KMS-11 (cell line): ENCODE data around the gene LSAMP.

Experiments used
- H2AFZ ChIP-seq: fragments of 200-600 bp; sonication (generic); 2 replicates; pipeline ENCODE4 v1.6.1; 2016; ENCODE audit warnings: antibody characterized with exemption, mixed run types, low read depth
- H3K27ac ChIP-seq: fragments of 200-600 bp; sonication (generic); 2 replicates; pipeline ENCODE4 v1.6.1; 2016; ENCODE audit warnings: mild to moderate bottlenecking, mixed run types
- H3K27me3 ChIP-seq: fragments of 200-600 bp; sonication (generic); 2 replicates; pipeline ENCODE4 v1.6.1; 2017; ENCODE audit warnings: mild to moderate bottlenecking, low read depth, mixed run types, moderate library complexity; ENCODE audit not compliant: insufficient read depth
- H3K36me3 ChIP-seq: fragments of 200-600 bp; sonication (generic); 2 replicates; pipeline ENCODE4 v1.6.1; 2017; ENCODE audit warnings: mild to moderate bottlenecking, mixed run types; ENCODE audit not compliant: insufficient read depth
- H3K4me1 ChIP-seq: fragments of 200-600 bp; sonication (generic); 2 replicates; pipeline ENCODE4 v1.6.1; 2016; ENCODE audit warnings: mild to moderate bottlenecking, low read depth, mixed run types; ENCODE audit not compliant: poor library complexity, severe bottlenecking
- H3K4me2 ChIP-seq: fragments of 200-600 bp; sonication (generic); 2 replicates; pipeline ENCODE4 v1.7.0; 2016; ENCODE audit warnings: mild to moderate bottlenecking, mixed run types
- H3K4me3 ChIP-seq: fragments of 200-600 bp; sonication (generic); IDR thresholded peaks from 2 replicates; pipeline ENCODE4 v1.6.1; 2017; ENCODE audit warnings: low read depth, low read length, mixed read lengths; ENCODE audit not compliant: insufficient read depth
- H3K79me2 ChIP-seq: fragments of 200-600 bp; sonication (generic); 2 replicates; pipeline ENCODE4 v1.6.1; 2016; ENCODE audit warnings: low read depth, mixed run types; ENCODE audit not compliant: insufficient read depth
- H3K9ac ChIP-seq: fragments of 200-600 bp; sonication (generic); 2 replicates; pipeline ENCODE4 v1.6.1; 2016; ENCODE audit warnings: mild to moderate bottlenecking, mixed run types
- H4K20me1 ChIP-seq: fragments of 200-600 bp; sonication (generic); 2 replicates; pipeline ENCODE4 v1.6.1; 2016; ENCODE audit warnings: mild to moderate bottlenecking, mixed run types; ENCODE audit not compliant: insufficient read depth
- TF ChIP-seq, protein P1 (sequence below): fragments of 200-600 bp; sonication (generic); conservative IDR thresholded peaks from 2 replicates; pipeline ENCODE4 v1.6.1; 2017; ENCODE audit warnings: low read depth, mild to moderate bottlenecking, antibody characterized with exemption, low read length, moderate library complexity, mixed read lengths

Gene LSAMP

DNA sequence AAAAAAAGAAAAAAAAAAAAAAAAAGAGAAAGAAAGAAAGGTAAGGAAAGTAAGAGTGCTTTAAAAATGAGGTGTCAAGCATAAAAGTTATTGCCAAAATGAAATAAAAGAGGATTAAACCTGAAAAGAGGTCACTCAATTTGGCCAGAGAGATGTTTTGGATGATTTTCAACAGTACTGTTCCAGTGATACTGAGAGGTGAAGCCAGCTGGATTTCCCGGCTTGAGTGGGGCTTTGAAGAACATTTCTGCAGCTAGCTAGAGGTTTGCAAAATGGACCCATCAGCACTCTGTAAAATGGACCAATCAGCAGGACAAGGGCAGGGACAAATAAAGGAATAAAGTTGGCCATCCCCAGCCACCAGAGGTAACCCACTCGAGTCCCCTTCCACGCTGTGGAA lies 128.5 kb downstream of the LSAMP start:
- Histone ChIP-seq H3K79me2 (no peaks in the 10 kb centered on the region), H3K27me3 (no peaks in the 10 kb centered on the region), H3K9ac (no peak overlapping the region), H3K4me1 (no peaks in the 10 kb centered on the region), H3K4me3 (no peak overlapping the region), H3K36me3 (no peaks in the 10 kb centered on the region), H2AFZ (no peak overlapping the region), H4K20me1 (no peaks in the 10 kb centered on the region), H3K4me2 (no peak overlapping the region), H3K27ac (no peak overlapping the region)
- TF ChIP-seq, protein P1, sequence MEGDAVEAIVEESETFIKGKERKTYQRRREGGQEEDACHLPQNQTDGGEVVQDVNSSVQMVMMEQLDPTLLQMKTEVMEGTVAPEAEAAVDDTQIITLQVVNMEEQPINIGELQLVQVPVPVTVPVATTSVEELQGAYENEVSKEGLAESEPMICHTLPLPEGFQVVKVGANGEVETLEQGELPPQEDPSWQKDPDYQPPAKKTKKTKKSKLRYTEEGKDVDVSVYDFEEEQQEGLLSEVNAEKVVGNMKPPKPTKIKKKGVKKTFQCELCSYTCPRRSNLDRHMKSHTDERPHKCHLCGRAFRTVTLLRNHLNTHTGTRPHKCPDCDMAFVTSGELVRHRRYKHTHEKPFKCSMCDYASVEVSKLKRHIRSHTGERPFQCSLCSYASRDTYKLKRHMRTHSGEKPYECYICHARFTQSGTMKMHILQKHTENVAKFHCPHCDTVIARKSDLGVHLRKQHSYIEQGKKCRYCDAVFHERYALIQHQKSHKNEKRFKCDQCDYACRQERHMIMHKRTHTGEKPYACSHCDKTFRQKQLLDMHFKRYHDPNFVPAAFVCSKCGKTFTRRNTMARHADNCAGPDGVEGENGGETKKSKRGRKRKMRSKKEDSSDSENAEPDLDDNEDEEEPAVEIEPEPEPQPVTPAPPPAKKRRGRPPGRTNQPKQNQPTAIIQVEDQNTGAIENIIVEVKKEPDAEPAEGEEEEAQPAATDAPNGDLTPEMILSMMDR: no peak

DNA sequence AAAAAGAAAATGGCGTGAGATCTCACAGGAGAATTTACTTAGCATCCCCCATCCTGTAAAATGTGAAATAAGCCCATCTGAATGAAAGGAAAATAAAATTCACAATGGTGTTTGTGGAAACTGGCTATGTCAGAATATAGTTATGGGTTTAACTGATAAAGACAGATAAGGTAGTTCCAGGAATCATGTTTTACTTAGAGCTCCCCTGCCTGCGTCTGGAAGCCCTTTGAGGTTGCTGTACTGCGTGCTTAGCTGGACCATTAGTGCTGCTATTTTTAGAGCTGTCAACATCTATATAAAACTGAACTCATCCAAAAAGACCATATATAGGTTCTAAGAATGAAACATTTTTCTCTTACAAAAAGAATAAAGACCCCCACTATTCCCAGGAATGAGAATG lies 130.8 kb downstream of the LSAMP start:
- Histone ChIP-seq H3K27me3 (no peaks in the 10 kb centered on the region), H3K27ac (no peak overlapping the region), H3K4me2 (no peak overlapping the region), H2AFZ (no peak overlapping the region), H4K20me1 (no peaks in the 10 kb centered on the region), H3K9ac (no peak overlapping the region), H3K79me2 (no peaks in the 10 kb centered on the region), H3K4me1 (no peaks in the 10 kb centered on the region), H3K4me3 (no peak overlapping the region), H3K36me3 (no peaks in the 10 kb centered on the region)
- TF ChIP-seq, protein P1: no peak

DNA sequence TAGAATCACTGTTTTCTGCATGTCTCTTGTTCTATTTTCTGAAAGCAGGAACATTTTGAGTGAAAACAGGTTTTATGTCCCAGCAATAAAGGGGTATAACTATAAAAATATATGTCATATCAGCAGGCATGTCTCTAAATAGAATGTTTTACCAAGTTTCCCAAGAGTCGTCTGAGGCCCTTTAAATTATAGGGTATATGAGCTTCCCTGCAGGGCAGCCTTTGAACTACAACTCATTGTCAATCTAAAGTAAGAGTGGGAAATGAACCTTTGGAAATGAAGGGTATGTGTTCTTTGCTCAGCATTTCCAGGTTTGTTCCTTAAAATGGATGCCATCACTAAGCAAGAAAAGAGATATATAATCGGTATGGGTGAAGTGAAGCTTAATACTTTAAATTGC lies 138.6 kb downstream of the LSAMP start:
- Histone ChIP-seq H3K4me2 (no peak overlapping the region), H4K20me1 (no peaks in the 10 kb centered on the region)
- TF ChIP-seq, protein P1: no peak

DNA sequence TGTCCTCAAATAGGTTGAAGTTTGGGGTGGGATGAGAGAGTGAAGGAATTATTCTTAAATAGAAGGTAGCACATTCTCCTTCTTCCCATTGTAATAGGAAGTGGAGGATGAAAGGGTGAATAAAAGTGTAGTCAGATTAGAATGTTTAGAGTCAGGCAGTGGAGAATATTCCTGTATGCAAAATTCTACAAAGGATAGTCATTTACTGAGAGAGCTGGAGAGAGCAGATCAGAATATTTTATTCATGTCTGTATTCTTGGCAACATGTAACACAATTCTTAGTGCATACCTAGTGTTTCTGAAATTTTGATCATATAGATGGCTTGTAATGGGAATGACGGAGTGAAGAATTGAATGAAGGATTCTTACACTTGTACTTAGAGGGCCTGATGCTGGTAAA lies 139.1 kb downstream of the LSAMP start:
- no peaks in the 10 kb centered on the region for H3K79me2 ChIP-seq
- H3K27me3 ChIP-seq: no peaks in the 10 kb centered on the region
- H3K4me2 ChIP-seq: no peak overlapping the region
- H3K27ac ChIP-seq: no peak overlapping the region
- no peaks in the 10 kb centered on the region for H3K4me1 ChIP-seq
- no peaks in the 10 kb centered on the region for H4K20me1 ChIP-seq
- H3K36me3 ChIP-seq: no peaks in the 10 kb centered on the region
- H3K4me3 ChIP-seq: no peak overlapping the region
- H2AFZ ChIP-seq: no peak overlapping the region
- H3K9ac ChIP-seq: no peak overlapping the region
- TF ChIP-seq, protein P1: no peak

More for the DNA sequence above, 138.6 kb downstream of the LSAMP start:
- Histone ChIP-seq H3K36me3 (no peaks in the 10 kb centered on the region), H3K27me3 (no peaks in the 10 kb centered on the region), H3K27ac (no peak overlapping the region), H3K9ac (no peak overlapping the region), H3K4me1 (no peaks in the 10 kb centered on the region), H2AFZ (no peak overlapping the region), H3K4me3 (no peak overlapping the region), H3K79me2 (no peaks in the 10 kb centered on the region)
